Right forelimb (tissue), 1 donor: ENCODE results near the gene CFD.
"Not testable (repeated sequence)": the region's sequence is repeated elsewhere in the genome, so short reads cannot be mapped to it uniquely, and the experiment has no call there.

Experiments used
- DNase-seq: peaks from one replicate; pipeline ENCODE4 v3.0.0-alpha.2; 2018

The CFD gene

GRCh38 chr19:871446-872265 lies 12.2 kb downstream of the CFD start:
- no peak for DNase-seq

DNA sequence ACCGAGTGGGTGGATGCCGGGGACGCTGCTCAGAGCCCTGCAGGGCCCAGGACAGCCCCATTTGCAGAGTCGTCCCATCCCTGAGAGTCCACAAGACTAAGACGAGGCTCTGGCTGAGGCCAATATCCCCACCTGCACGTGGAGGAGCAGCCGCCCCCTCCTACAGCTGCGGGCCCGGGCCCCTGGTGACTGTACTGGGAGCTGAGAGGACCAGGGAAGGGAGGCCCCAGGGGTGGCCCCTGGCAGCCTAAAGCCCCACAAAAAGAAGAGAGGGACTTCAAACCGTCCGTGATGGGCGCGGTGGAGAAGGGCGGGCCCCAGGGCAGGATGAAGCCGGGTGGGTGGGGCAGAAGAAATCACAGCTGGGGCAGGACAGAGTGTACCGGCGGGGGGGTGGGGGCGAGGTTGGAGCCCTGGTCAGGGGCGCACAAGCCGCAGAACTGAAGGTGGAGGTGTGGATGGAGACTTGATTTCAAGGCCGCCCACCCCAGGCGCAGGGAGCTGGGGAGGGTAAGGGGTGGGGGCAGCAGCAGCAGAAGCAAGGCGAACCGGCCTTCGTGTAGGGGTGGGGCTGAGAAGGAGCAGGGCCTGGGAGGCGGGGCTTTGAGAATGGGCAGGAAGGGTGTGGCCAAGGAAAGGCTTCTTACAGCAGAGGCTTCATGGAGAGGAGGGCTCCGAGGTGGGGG lies 12.9 kb downstream of the CFD start:
- DNase-seq: no peak

DNA sequence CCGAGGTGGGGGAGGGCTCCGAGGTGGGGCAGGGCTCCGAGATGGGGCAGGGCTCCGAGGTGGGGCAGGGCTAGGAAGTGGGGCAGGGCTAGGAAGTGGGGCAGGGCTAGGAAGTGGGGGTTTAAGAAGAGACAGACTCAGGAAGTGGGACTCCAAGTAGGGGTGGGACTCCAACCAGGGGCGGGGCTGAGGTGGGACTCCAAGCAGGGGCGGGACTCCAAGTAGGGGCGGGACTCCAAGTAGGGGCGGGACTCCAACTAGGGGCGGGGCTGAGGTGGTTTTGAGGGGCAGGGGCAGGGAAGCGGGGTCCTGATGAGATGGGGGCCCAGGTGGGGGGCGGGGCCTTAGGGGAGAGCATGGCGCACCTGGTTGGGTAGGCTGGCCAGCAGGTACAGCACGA lies 13.6 kb downstream of the CFD start:
- DNase-seq: no peak

GRCh38 chr19:873561-874041 lies 14.1 kb downstream of the CFD start:
- no peak for DNase-seq

DNA sequence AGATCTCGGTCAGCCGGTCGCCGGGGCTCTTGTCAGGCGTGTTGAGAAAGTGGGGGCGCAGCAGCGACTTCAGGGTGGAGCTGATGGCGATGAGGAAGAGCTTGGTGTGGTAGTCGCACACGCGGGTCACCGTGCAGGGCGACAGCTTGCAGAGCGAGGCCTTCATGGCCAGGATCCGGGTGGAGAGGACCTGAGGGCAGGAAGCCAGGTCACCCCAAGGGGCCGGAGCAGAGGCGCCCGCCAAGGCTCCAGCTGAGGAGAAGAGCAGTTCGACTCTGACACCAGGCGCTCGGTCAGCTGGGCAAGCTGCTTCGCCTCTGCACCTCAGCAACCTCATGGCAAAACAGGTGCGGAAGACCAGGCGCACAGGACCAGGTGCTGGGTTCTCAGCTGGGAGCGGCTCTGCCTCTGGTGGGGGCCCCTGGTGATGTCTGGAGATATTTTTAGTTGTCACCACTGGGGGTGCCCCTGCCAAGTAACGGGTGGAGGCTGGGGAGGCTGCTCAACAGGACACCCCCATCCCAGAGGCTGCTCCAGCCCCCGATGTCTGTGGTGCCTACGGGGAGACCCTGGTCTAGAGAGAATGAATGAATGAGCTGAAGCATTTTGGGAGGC lies 15.9 kb downstream of the CFD start:
- no peak for DNase-seq

GRCh38 chr19:876089-876488 lies 16.6 kb downstream of the CFD start:
- DNase-seq: no peak

- DNase-seq: no peak
Measured at GRCh38 chr19:876780-877314, 17.4 kb downstream of the CFD start.

DNA sequence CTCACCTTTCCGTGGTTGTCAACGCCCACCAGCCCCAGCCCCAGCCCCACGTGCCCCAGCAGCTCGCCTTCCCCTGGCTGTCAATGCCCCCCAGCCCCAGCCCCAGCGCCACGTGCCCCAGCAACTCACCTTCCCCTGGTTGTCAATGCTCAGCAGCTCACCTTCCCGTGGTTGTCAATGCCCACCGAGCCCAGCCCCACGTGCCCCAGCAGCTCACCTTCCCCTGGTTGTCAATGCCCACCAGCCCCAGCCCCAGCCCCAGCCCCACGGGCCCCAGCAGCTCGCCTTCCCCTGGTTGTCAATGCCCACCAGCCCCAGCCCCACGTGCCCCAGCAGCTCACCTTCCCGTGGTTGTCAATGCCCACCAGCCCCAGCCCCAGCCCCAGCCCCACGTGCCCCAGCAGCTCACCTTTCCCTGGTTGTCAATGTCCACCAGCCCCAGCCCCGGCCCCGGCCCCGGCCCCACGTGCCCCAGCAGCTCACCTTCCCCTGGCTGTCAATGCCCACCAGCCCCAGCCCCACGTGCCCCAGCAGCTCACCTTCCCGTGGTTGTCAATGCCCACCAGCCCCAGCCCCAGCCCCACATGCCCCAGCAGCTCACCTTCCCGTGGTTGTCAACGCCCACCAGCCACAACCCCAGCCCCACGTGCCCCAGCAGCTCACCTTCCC lies 18.7 kb downstream of the CFD start:
- not testable (repeated sequence) for DNase-seq

- DNase-seq: not testable (repeated sequence)
Measured at GRCh38 chr19:878751-879561, 19.5 kb downstream of the CFD start.

- DNase-seq: no peak
Measured at GRCh38 chr19:879711-880438, 20.4 kb downstream of the CFD start.

DNA sequence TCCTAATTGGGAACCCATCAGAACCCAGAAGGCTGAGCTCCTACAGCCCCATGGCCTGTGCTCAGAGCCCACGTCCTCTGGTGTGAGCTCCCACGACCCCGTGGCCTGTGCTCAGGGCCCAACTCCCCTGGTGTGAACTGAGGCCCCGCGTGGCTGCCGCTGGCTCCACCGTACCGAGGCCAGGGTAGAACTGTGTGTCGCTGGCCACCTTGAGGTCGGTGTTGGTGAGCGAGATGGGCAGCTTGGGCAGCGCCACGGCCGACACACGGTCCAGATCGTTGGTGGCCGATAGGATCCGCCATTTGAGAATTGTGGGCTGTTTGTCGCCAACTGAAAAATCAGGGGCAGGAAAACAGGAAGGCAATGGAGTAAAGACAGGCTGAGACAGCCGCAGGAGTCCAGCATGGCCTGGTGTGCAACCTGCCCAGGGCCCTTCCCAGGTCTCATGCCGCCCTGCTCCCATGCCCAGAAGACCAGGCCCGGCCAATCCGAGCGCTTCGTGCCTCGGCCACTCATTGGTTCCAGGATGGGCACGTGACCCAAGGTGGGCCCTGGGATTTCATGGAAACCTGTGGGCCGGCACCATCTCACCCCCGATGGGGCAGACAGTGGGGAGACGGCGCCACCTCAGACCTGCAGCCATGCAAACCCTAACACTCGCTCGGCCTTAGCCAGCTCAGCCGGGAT lies 22.1 kb downstream of the CFD start:
- no peak for DNase-seq

- DNase-seq: no peak
Measured at GRCh38 chr19:882871-883497, 23.5 kb downstream of the CFD start.

GRCh38 chr19:883661-884211 lies 24.3 kb downstream of the CFD start:
- no peak for DNase-seq

- DNase-seq: no peak
Measured at GRCh38 chr19:884420-885211, 25.2 kb downstream of the CFD start.

DNA sequence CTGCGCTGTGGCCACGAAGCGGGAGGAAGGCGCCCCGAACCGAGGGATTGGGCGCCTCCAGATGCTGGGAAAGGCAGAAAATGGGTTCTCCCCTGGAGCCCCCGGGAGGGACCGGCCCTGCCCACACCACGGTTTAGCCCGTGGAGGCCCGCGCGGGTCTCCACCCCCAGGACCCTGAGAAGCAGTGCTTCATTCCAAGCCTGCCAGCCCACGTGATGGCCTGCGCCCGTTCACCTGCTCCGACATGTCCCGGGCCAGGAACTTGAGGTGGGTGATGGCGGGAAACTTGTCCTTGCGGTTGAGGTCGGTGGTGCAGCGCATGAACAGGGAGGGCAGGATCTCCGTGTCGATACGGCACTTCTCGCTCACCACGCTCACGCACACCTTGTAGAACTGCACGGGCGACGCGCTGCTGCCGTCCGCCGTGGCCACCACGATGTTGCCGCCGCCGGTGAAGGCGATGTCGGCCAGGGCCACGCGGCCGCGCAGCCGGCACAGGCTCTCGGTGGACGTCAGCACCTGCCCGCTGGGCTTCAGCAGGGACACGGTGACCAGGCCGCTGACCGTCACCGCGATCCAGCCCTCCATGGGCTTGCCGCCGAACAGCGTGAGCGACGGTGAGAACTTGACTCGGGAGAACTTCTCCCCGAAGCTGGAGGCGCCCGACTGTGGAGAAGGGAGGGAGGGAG lies 26.2 kb downstream of the CFD start:
- no peak for DNase-seq

- DNase-seq: no peak
Measured at GRCh38 chr19:887072-887471, 27.6 kb downstream of the CFD start.

DNA sequence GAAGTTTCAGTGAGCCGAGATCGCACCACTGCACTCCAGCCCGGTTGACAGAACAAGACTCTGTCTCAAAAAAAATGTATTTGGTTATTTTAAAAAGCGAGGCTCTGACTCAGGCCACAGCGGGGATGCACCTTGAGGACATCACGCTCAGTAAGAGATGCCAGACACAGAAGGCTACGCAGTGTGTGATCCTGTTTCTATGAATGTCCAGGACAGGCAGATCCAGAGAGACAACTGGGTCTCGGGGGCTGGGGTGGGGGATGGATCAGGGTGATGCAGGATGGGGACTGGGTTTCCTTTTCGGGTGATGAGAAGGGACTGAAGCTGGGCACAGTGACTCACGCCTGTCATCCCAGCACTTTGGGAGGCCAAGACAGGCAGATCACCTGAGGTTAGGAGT lies 28.1 kb downstream of the CFD start:
- no peak for DNase-seq

DNA sequence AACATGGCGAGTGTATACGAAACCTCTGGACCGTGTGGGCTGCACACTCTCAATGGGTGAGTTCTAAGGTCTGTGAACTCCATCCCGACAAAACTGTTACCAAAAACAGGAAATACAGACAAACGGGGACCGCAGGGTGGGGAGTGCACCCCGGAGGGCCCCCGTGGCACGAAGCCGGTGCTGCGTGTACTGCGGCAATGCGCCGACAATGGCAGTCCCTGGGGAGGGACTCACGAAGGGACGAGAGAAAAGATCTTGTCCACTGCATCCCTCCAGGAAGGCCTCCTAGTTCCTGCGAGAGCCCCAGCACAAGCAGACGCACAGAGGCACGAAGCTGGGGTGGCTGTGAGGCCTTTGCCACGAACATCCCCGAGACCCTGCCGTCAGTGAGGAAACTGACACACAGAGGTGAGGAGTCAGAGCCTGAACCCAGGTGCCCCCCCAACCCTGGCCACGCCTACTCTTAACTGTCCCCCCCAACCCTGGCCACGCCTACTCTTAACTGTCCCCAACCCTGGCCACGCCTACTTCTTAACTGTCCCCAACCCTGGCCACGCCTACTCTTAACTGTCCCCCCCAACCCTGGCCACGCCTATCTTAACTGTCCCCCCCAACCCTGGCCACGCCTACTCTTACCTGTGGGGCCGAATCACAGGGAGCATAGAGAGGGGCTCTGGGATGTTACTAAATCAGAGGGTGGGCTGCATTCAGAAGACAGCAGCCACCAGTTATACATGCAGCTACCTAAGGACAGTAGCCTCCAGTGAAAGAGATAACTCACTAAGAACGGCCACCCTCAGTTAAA lies 29.3 kb downstream of the CFD start:
- no peak for DNase-seq
